DMS53 treated with DMSO at 0.1 percent for 48 hours (cell line): ENCODE measurements around the gene PLEKHA4.
"Not testable (repeated sequence)": the region's sequence is repeated elsewhere in the genome, so short reads cannot be mapped to it uniquely, and the experiment has no call there.

ENCODE experiments used
- DNase-seq: peaks from one replicate; lab custom pipeline; 2025; ENCODE audit not compliant: unreplicated experiment; lab: John Stamatoyannopoulos, UW

Gene PLEKHA4

GRCh38 chr19:48887861-48888612 is 19.6 kb upstream of the PLEKHA4 start:
- DNase-seq = no peak

GRCh38 chr19:48883726-48884125 is 15.3 kb upstream of the PLEKHA4 start:
- DNase-seq = no peak

GRCh38 chr19:48881741-48882657 is 13.6 kb upstream of the PLEKHA4 start:
- DNase-seq = no peak

GRCh38 chr19:48879696-48880095 is 11.3 kb upstream of the PLEKHA4 start:
- not testable (repeated sequence) for DNase-seq

DNA sequence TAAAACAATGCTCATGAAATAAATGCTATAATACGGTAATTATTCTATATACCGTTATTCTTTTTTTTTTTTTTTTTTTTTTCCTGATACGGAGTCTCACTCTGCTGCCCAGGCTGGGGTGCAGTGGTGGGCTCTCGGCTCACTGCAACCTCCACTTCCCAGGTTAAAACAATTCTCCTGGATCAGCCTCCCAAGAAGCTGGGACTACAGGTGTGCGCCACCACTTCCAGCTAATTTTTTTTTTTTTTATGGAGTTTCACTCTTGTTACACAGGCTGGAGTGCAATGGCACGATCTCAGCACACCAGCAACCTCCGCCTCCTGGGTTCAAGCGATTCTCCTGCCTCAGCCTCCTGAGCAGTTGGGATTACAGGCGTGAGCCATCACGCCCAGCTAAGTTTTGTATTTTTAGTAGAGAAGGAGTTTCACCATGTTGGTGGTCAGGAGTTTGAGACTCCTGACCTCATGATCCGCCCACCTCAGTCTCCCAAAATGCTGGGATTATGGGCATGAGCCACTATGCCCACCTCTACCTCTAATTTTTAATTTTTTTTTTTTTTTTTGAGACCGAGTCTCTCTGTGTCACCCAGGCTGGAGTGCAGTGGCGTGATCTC is 10.7 kb upstream of the PLEKHA4 start:
- DNase-seq = no peak

- no peak for DNase-seq
Observed at GRCh38 chr19:48878196-48879024, 10.0 kb upstream of the PLEKHA4 start.

- DNase-seq = no peak
Observed at GRCh38 chr19:48877855-48878195, 9.4 kb upstream of the PLEKHA4 start.

DNA sequence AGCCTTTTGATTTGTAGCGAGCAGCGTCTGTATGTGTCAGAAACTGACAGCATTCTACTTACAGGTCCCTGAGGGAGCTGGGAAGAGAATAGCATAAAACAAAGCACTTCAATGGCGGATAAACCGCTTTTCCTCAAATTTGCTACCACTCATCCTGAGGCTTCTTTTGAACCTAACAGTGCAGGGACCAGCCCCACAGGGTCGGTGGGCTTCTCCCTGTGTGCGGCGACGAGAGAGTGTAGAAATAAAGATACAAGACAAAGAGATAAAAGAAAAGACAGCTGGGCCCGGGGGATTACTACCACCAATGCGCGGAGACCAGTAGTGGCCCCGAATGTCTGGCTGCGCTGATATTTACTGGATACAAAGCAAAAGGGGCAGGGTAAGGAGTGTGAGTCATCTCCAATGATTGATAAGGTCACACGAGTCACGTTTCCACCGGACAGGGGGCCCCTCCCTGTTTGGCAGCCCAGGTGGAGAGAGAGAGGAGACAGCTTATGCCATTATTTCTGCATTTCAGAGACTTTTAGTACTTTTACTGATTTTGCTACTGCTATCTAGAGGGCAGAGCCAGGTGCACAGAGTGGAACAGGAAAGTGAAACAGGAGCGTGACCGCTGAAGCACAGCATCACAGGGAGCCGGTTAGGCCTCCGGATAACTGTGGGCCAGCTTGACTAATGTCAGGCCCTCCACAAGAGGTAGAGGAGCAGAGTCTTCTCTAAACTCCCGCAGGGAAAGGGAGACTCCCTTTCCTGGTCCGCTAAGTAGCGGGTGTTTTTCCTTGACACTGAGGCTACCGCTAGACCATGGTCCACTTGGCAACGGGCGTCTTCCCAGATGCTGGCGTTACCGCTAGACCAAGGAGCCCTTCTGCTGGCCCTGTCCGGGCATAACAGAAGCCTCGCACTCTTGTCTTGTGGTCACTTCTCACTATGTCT is 7.9 kb upstream of the PLEKHA4 start:
- peak; percentile 23 for DNase-seq

- DNase-seq = no peak
Observed at GRCh38 chr19:48874303-48875135, 6.1 kb upstream of the PLEKHA4 start.

GRCh38 chr19:48873476-48874302 is 5.3 kb upstream of the PLEKHA4 start:
- no peak for DNase-seq

GRCh38 chr19:48872884-48873475 is 4.6 kb upstream of the PLEKHA4 start:
- DNase-seq = peak; percentile 81

DNA sequence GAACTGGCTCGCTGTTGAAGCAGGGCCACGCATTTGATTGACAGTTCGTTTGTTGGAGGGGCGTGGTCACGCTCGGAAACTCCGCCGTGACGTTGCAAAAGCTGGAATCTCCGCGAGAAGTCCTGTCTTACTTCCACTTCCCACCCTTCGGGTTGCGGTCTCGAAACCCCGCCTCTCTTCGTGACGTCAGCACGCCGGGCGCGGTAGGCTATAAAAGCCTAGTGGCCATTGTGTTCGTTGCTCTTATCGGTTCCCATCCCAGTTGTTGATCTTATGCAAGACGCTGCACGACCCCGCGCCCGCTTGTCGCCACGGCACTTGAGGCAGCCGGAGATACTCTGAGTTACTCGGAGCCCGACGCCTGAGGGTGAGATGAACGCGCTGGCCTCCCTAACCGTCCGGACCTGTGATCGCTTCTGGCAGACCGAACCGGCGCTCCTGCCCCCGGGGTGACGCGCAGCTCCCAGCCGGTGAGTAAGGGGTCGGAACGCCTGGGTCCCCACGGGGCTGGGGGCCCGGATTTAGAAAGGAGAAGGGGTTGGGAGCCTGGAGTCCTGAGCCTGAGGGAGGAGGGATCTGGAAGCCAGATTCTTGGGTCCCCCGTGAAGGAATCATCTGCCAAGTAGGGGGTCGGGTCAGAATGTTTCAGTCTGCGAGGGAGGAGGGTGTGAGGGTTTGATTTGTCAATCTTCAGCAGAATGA is 3.9 kb upstream of the PLEKHA4 start, which contains the start of gene PPP1R15A:
Gene PPP1R15A (plus strand): TSS at position 240 of the 702 bp plus-strand sequence. CDS start 813 bp downstream, outside the sequence.
- DNase-seq = peak; percentile 96

- DNase-seq = not testable (repeated sequence)
Observed at GRCh38 chr19:48871471-48872181, 3.2 kb upstream of the PLEKHA4 start.

GRCh38 chr19:48870048-48870447 is 1.6 kb upstream of the PLEKHA4 start:
- no peak for DNase-seq

DNA sequence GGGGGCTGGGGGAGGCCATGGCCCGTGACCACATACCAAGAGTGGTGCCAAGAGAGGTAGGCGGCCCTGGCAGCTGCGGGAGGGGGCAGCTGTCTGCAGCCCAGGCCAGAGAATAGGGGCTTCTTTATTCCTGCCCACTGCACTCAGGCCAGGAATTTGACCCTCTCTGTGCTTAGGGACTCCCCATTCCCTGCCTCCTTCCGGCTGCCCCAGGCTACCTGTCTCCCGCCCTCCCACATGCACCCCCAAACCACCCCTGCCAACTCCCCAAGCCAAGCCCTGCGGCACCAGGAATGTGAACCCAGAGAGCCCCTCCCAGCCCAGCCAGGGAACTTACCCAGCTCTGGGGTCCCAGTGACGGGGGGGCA is 687 bp downstream of the PLEKHA4 start:
- no peak for DNase-seq

DNA sequence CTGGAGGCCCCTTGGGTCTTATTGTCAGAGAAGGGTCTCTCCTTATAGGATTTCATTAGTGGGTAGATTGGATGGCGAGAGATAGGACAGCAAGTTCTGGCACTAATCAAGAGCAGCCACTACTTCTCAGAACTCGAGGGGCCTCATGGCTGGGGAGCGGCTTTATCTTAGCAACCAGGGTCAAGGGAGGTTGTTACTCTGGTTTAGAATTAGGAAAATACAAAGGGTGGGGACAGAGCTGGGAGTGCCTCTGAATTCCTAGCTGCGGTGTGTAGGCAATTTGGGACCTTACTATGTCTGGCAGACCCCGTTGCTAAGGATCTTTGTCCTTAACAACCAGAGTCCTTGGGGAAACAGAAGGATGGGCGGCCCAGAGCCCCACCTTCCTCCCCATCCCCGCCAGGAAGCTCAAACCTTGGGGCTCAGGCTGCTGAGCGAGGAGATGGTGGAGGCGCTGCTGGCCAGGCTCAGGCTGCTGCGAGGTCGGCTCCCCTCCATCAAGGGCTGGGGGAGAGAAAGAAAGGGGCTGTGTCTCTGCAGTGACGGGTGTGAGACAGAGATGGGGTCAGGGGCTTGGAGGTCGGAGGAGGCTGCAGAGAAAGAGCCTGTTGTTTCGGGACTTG is 1.2 kb downstream of the PLEKHA4 start:
- no peak for DNase-seq
